Neural progenitor cell (in vitro differentiated cells): ENCODE measurements around the gene LRP1B. TPM values are rescaled to one million over a fixed set of nuclear protein-coding genes. Genes with fewer than 3 reads are reported as not detected.

Experiments used
- DNase-seq: peaks from one replicate; pipeline ENCODE4 v3.0.0-alpha.2; 2016; ENCODE audit warnings: low spot score
- H2AFZ ChIP-seq: fragments of 200-600 bp; sonication (generic); replicated peaks from 2 replicates; pipeline ENCODE4 v1.6.1; 2016; ENCODE audit warnings: antibody characterized with exemption
- H3F3A ChIP-seq: fragments of 200-600 bp; sonication (generic); 2 replicates; pipeline ENCODE4 v1.6.1; 2016; ENCODE audit warnings: antibody characterized with exemption, low read depth
- H3K27ac ChIP-seq: fragments of 200-600 bp; sonication (generic); 2 replicates; pipeline ENCODE4 v1.5.1; 2016; ENCODE audit warnings: mild to moderate bottlenecking
- H3K27me3 ChIP-seq: fragments of 200-600 bp; sonication (generic); 2 replicates; pipeline ENCODE4 v1.6.1; 2016; ENCODE audit warnings: mild to moderate bottlenecking, moderate library complexity
- H3K36me3 ChIP-seq: fragments of 200-600 bp; sonication (generic); 2 replicates; pipeline ENCODE4 v1.5.1; 2016
- H3K4me1 ChIP-seq: fragments of 200-600 bp; sonication (generic); 2 replicates; pipeline ENCODE4 v1.6.1; 2016; ENCODE audit warnings: mixed run types
- H3K4me2 ChIP-seq: fragments of 200-600 bp; sonication (generic); 2 replicates; pipeline ENCODE4 v1.6.1; 2016
- H3K4me3 ChIP-seq: fragments of 200-600 bp; sonication (generic); 2 replicates; pipeline ENCODE4 v1.5.1; 2016
- H3K79me2 ChIP-seq: fragments of 200-600 bp; sonication (generic); 2 replicates; pipeline ENCODE4 v1.6.1; 2016; ENCODE audit warnings: low read depth
- H3K9ac ChIP-seq: fragments of 200-600 bp; sonication (generic); 2 replicates; pipeline ENCODE4 v1.6.1; 2016
- H3K9me3 ChIP-seq: fragments of 200-600 bp; sonication (generic); 2 replicates; pipeline ENCODE4 v1.5.1; 2016; ENCODE audit warnings: low read depth
- H4K20me1 ChIP-seq: fragments of 200-600 bp; sonication (generic); 2 replicates; pipeline ENCODE4 v1.6.1; 2016; ENCODE audit warnings: low read depth
- H3K27ac Mint-ChIP-seq: 3 replicates; pipeline ENCODE4 v1.8.0; 2021; ENCODE audit warnings: mixed read lengths
- H3K27me3 Mint-ChIP-seq: 2 replicates; pipeline ENCODE4 v1.8.0; 2022; ENCODE audit warnings: low read depth, mild to moderate bottlenecking, inconsistent platforms, moderate library complexity, mixed read lengths; ENCODE audit not compliant: insufficient read depth
- H3K36me3 Mint-ChIP-seq: 3 replicates; pipeline ENCODE4 v1.8.0; 2021; ENCODE audit warnings: mixed read lengths
- H3K4me1 Mint-ChIP-seq: 3 replicates; pipeline ENCODE4 v1.8.0; 2021; ENCODE audit warnings: mixed read lengths
- H3K4me3 Mint-ChIP-seq: 3 replicates; pipeline ENCODE4 v1.8.0; 2021; ENCODE audit warnings: mild to moderate bottlenecking, moderate library complexity, mixed read lengths
- H3K9me3 Mint-ChIP-seq: 3 replicates; pipeline ENCODE4 v1.8.0; 2020; ENCODE audit warnings: mixed read lengths
- EZH2 ChIP-seq: fragments of 200-600 bp; sonication (generic); IDR thresholded peaks from 2 replicates; pipeline ENCODE4 v1.6.1; 2017; ENCODE audit warnings: antibody characterized with exemption, mild to moderate bottlenecking, moderate library complexity
- EZH2phosphoT487 ChIP-seq: fragments of 200-600 bp; sonication (generic); IDR thresholded peaks from 2 replicates; pipeline ENCODE4 v1.6.1; 2017; ENCODE audit warnings: antibody characterized with exemption
- total RNA-seq: library from RNA; depleted of rRNA; stranded (reverse); fragments of >200 nt; gene quantifications from 2 replicates; pipeline ENCODE4 v1.2.3, GENCODE V29; 2015; ENCODE audit warnings: low replicate concordance
- TF ChIP-seq, protein P1 (sequence below): fragments of 200-600 bp; sonication (generic); IDR thresholded peaks from 2 replicates; pipeline ENCODE4 v1.5.1; 2017; ENCODE audit warnings: antibody characterized with exemption, mild to moderate bottlenecking

The LRP1B gene
- total RNA-seq, 1 donor from 2014 or later = not detected

DNA sequence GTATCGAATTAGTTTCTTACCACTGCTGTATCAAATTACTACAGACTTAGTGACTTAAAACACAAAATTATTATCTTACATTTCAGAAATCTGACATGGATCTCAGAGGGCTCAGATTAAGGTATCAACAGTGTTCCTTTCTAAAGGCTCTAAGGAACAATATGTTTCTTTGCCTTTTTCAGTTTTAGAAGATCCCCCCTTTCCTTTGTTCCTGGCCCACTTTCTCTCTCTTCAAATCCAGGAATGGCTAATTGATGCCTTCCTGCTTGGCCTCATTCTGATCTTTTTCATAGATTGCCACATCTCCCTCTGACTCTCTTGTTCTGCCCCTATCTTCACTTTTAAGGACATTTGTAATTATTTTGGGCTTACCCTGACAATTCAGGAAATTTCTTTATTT, 65.7 kb downstream of the LRP1B start:
- Histone ChIP-seq H3K4me1 (peaks cover 6% of the 10 kb centered on the region), H3F3A (no peaks in the 10 kb centered on the region), H3K9ac (no peak overlapping the region), H2AFZ (no peak overlapping the region), H3K27me3 (no peaks in the 10 kb centered on the region), H3K79me2 (no peaks in the 10 kb centered on the region), H4K20me1 (no peaks in the 10 kb centered on the region), H3K27ac (no peak overlapping the region), H3K4me2 (no peak overlapping the region), H3K9me3 (no peaks in the 10 kb centered on the region), H3K4me3 (no peak overlapping the region), H3K36me3 (no peaks in the 10 kb centered on the region)
- DNase-seq = no peak
- no peaks in the 10 kb centered on the region for H3K36me3 Mint-ChIP-seq
- no peaks in the 10 kb centered on the region for H3K4me1 Mint-ChIP-seq
- no peaks in the 10 kb centered on the region for H3K27me3 Mint-ChIP-seq
- TF ChIP-seq, protein P1, sequence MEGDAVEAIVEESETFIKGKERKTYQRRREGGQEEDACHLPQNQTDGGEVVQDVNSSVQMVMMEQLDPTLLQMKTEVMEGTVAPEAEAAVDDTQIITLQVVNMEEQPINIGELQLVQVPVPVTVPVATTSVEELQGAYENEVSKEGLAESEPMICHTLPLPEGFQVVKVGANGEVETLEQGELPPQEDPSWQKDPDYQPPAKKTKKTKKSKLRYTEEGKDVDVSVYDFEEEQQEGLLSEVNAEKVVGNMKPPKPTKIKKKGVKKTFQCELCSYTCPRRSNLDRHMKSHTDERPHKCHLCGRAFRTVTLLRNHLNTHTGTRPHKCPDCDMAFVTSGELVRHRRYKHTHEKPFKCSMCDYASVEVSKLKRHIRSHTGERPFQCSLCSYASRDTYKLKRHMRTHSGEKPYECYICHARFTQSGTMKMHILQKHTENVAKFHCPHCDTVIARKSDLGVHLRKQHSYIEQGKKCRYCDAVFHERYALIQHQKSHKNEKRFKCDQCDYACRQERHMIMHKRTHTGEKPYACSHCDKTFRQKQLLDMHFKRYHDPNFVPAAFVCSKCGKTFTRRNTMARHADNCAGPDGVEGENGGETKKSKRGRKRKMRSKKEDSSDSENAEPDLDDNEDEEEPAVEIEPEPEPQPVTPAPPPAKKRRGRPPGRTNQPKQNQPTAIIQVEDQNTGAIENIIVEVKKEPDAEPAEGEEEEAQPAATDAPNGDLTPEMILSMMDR = no peak
- TF ChIP-seq EZH2phosphoT487 (no peak), EZH2 (no peak)
- H3K9me3 Mint-ChIP-seq = no peaks in the 10 kb centered on the region
- no peak overlapping the region for H3K4me3 Mint-ChIP-seq
- H3K27ac Mint-ChIP-seq = no peak overlapping the region

DNA sequence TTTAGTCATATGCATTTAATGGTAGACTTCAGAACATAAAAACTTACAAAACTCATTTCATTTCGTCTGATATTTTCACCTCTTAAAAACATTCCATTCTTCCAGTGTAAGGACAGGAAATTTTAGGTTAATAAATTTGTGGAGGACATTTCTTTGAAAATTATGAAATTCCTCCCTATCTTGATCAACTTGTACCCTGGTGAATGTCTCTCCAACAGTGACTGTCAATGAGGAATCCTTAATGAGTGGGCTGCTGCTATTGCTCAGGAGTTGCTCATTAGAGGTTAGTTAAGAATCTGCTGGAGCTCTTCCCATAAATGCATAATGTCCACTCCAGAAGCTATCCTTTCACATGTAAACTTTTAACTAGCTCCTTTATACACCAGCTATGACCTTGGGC, 69.1 kb downstream of the LRP1B start:
- Mint-ChIP-seq H3K9me3 (no peaks in the 10 kb centered on the region), H3K36me3 (no peaks in the 10 kb centered on the region), H3K4me3 (no peak overlapping the region), H3K27me3 (peaks cover 2% of the 10 kb centered on the region), H3K4me1 (no peaks in the 10 kb centered on the region), H3K27ac (no peak overlapping the region)
- Histone ChIP-seq H3F3A (no peaks in the 10 kb centered on the region), H3K27me3 (no peaks in the 10 kb centered on the region), H3K9ac (no peak overlapping the region), H3K9me3 (no peaks in the 10 kb centered on the region), H3K36me3 (no peaks in the 10 kb centered on the region), H3K4me1 (peaks cover 6% of the 10 kb centered on the region), H3K4me2 (no peak overlapping the region), H4K20me1 (no peaks in the 10 kb centered on the region), H2AFZ (no peak overlapping the region), H3K4me3 (no peak overlapping the region), H3K79me2 (no peaks in the 10 kb centered on the region), H3K27ac (no peak overlapping the region)
- TF ChIP-seq EZH2 (no peak), EZH2phosphoT487 (no peak)
- TF ChIP-seq, protein P1 = no peak
- DNase-seq = no peak

DNA sequence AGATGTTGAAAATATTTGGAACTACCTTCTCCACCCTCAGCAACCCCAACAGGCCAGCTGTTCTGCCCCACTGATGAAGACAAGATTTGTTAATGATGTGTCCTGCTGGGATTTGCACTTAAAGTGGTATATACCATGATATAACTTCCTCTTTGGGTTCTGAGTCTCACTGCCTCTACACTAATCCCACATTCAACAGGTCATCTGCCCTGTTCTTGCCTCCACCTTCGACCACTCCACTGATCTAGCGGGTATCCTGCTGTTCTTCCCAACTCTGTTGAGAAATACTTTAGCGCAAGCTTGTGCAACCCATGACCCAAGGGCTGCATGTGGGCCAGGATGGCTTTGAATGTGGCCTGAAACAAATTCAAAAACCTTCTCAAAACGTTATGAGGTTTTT, 72.7 kb downstream of the LRP1B start:
- no peaks in the 10 kb centered on the region for H3K79me2 ChIP-seq
- H3K27me3 ChIP-seq = no peaks in the 10 kb centered on the region
- H3K9ac ChIP-seq = no peak overlapping the region
- no peak overlapping the region for H3K27ac Mint-ChIP-seq
- no peak overlapping the region for H2AFZ ChIP-seq
- no peak overlapping the region for H3K4me3 ChIP-seq
- H3K9me3 ChIP-seq = no peaks in the 10 kb centered on the region
- H3K4me2 ChIP-seq = no peak overlapping the region
- TF ChIP-seq EZH2phosphoT487 (no peak), EZH2 (no peak)
- TF ChIP-seq, protein P1 = no peak
- no peaks in the 10 kb centered on the region for H3K4me1 Mint-ChIP-seq
- H3K27me3 Mint-ChIP-seq = peaks cover 2% of the 10 kb centered on the region
- no peak overlapping the region for H3K27ac ChIP-seq
- no peak for DNase-seq
- H3K36me3 Mint-ChIP-seq = no peaks in the 10 kb centered on the region
- no peak overlapping the region for H3K4me3 Mint-ChIP-seq
- no peaks in the 10 kb centered on the region for H3K4me1 ChIP-seq
- no peaks in the 10 kb centered on the region for H3K9me3 Mint-ChIP-seq
- no peaks in the 10 kb centered on the region for H3F3A ChIP-seq
- H4K20me1 ChIP-seq = no peaks in the 10 kb centered on the region
- H3K36me3 ChIP-seq = no peaks in the 10 kb centered on the region

DNA sequence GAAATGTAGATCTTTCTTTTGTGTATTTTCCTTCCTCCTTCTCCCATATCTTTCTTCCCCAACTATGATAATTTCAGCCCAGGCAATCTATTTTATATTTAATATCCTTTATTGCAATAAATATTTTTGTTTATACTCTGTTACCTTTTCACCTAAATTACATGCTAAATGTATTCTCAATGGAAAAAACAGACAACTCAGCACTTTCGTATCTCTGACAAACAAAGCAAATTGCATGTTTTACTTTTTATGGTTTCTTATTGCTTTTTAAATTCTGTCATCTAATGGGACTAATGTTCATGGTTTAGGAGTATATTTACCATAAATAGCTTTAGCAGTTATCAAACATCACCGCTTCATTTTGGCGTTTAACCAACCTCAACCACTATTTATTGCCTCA, 74.0 kb downstream of the LRP1B start:
- H3K4me2 ChIP-seq = no peak overlapping the region
- H3K27me3 ChIP-seq = no peaks in the 10 kb centered on the region
- no peak overlapping the region for H3K9ac ChIP-seq
- DNase-seq = no peak
- peaks cover 3% of the 10 kb centered on the region for H3K4me1 Mint-ChIP-seq
- H4K20me1 ChIP-seq = no peaks in the 10 kb centered on the region
- H2AFZ ChIP-seq = no peak overlapping the region
- no peaks in the 10 kb centered on the region for H3F3A ChIP-seq
- H3K27ac Mint-ChIP-seq = no peak overlapping the region
- no peaks in the 10 kb centered on the region for H3K9me3 ChIP-seq
- TF ChIP-seq, protein P1 = no peak
- TF ChIP-seq EZH2 = no peak
- no peak for TF ChIP-seq EZH2phosphoT487
- H3K27me3 Mint-ChIP-seq = peaks cover 2% of the 10 kb centered on the region
- no peaks in the 10 kb centered on the region for H3K36me3 Mint-ChIP-seq
- no peaks in the 10 kb centered on the region for H3K9me3 Mint-ChIP-seq
- peaks cover 3% of the 10 kb centered on the region for H3K4me1 ChIP-seq
- H3K4me3 ChIP-seq = no peak overlapping the region
- no peaks in the 10 kb centered on the region for H3K79me2 ChIP-seq
- H3K36me3 ChIP-seq = no peaks in the 10 kb centered on the region
- H3K4me3 Mint-ChIP-seq = no peak overlapping the region
- H3K27ac ChIP-seq = no peak overlapping the region
